Measurements from ENCODE around the gene DNAJC16.

DNA sequence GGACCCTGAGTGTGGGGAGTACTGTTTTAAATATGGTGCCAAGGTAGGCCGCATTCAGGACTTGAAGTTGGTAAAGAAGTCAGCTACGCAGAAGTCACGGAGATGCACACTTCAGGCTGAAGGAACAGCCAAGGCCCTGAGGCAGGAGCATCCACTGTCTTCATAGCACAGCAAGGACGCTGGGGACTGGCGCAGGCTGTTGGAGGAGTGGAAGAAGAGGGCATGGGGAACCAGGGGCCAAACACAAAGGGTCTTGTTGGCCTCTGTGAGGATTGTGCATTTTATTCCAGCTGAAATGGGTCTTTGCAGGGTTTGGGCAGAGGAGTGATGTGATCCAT lies 16.6 kb downstream of the DNAJC16 start:
- TF ChIP-seq CTCF (IDR thresholded peaks at IDR 0.05) (no peak), POLR2AphosphoS5 (IDR thresholded peaks at IDR 0.05) (no peak), POLR2A (IDR thresholded peaks at IDR 0.05) (no peak), EP300 (IDR thresholded peaks at IDR 0.05; ENCODE audit: low read depth) (no peak)
